Activated CD8-positive, alpha-beta T cell treated with anti-CD3 and anti-CD28 coated beads, Interleukin-2, amount 10 ng/mL, durations not matched to agents 7 days and 5 days (primary cell): ENCODE results near the gene IL7R. TPM values are rescaled to one million over a fixed set of nuclear protein-coding genes. Genes with fewer than 3 reads are reported as not detected.
A peak's percentile ranks its signal among the peaks of the same experiment; 100 is the strongest.

Source experiments
- ATAC-seq: fragments of 150-1000 bp; cut with Tn5 transposase; one replicate; pipeline ENCODE4 v1.10.0; 2021; ENCODE audit warnings: moderate library complexity
- CTCF ChIA-PET: fragments of 350-600 bp; sonication (Branson Sonifier 250); formaldehyde crosslinking; loops from one replicate; lab custom pipeline; 2021; ENCODE audit warnings: antibody characterized with exemption; lab: Charles Lee
- POLR2A ChIA-PET: fragments of 350-600 bp; sonication (Branson Sonifier 250); formaldehyde crosslinking; loops from one replicate; lab custom pipeline; 2021; ENCODE audit warnings: antibody characterized with exemption; lab: Charles Lee
- DNase-seq: peaks from one replicate; pipeline ENCODE4 v3.0.0-alpha.2; 2020
- H3K27ac Mint-ChIP-seq: one replicate; pipeline ENCODE4 v1.8.0; 2021; ENCODE audit warnings: mild to moderate bottlenecking, mixed read lengths
- H3K27me3 Mint-ChIP-seq: one replicate; pipeline ENCODE4 v1.8.0; 2021; ENCODE audit warnings: low read depth, mixed read lengths
- H3K36me3 Mint-ChIP-seq: one replicate; pipeline ENCODE4 v1.8.0; 2021; ENCODE audit warnings: low read depth, mixed read lengths
- H3K4me1 Mint-ChIP-seq: one replicate; pipeline ENCODE4 v1.8.0; 2021; ENCODE audit warnings: low read depth, mixed read lengths
- H3K4me3 Mint-ChIP-seq: one replicate; pipeline ENCODE4 v1.8.0; 2021; ENCODE audit warnings: mild to moderate bottlenecking, mixed read lengths
- H3K9me3 Mint-ChIP-seq: one replicate; pipeline ENCODE4 v1.8.0; 2022; ENCODE audit warnings: mixed read lengths; ENCODE audit not compliant: insufficient read depth
- total RNA-seq, 2 experiments: library from RNA; stranded (reverse); gene quantifications; one replicate each; pipeline ENCODE4 v1.2.3, GENCODE V29; 2021

IL7R gene
- total RNA-seq, 2 experiments from 2014 or later: 45.4 to 48.4 TPM

GRCh38 chr5:35926389-35927051, 69.8 kb downstream of the IL7R start:
- Mint-ChIP-seq H3K9me3 (no peaks in the 10 kb centered on the region), H3K4me1 (peaks cover 26% of the 10 kb centered on the region), H3K36me3 (no peaks in the 10 kb centered on the region), H3K4me3 (no peak overlapping the region), H3K27me3 (peaks cover 4% of the 10 kb centered on the region), H3K27ac (no peak overlapping the region)
- CTCF ChIA-PET: interaction anchor here (0.5 to 8.3 kb wide), 52 partner anchors 19 to 838 kb away, joined by 3 to 168 read pairs (median 5); partner anchors contain the start of gene SPEF2
- DNase-seq (peak; percentile 81), ATAC-seq (peak; percentile 42)
- POLR2A ChIA-PET: interaction anchor here (1.2 kb wide), 1 partner anchor 276 kb away, joined by 7 read pairs; no protein-coding TSS in a partner anchor

Other genes with a start within 250 kb of the IL7R start
- gene SPEF2, start 239.0 kb upstream of the IL7R start, total RNA-seq: 1 to 10 TPM; 5.1 to 6.4 TPM
- gene CAPSL, start 81.7 kb downstream of the IL7R start, total RNA-seq: not detected
- gene UGT3A1, start 134.5 kb downstream of the IL7R start, total RNA-seq: not detected
- gene UGT3A2, start 210.0 kb downstream of the IL7R start, total RNA-seq: not detected